Cardiac fibroblast (primary cell): ENCODE results near the gene MEIS3.
A peak's percentile ranks its signal among the peaks of the same experiment; 100 is the strongest.

Source experiments
- DNase-seq, 2 donors: peaks; one replicate each; pipeline versions ENCODE4 v3.0.0 to v3.0.0-alpha.2; 2010; ENCODE audit warnings: low read depth in 2 of 2
- H3K4me3 ChIP-seq, 2 donors: replicated peaks in 1 of 2; 1 replicate in 1 of 2; 2 replicates in 1 of 2; pipeline ENCODE4 v1.5.1; 2011; ENCODE audit warnings: low read depth in 2 of 2, low read length in 2 of 2, mild to moderate bottlenecking in 2 of 2, moderate library complexity in 1 of 2
- TF ChIP-seq, protein P1 (sequence below): IDR thresholded peaks from one replicate; pipeline ENCODE4 v1.5.1; 2011; ENCODE audit warnings: low read depth, mild to moderate bottlenecking, low read length, inconsistent platforms

The MEIS3 gene

DNA sequence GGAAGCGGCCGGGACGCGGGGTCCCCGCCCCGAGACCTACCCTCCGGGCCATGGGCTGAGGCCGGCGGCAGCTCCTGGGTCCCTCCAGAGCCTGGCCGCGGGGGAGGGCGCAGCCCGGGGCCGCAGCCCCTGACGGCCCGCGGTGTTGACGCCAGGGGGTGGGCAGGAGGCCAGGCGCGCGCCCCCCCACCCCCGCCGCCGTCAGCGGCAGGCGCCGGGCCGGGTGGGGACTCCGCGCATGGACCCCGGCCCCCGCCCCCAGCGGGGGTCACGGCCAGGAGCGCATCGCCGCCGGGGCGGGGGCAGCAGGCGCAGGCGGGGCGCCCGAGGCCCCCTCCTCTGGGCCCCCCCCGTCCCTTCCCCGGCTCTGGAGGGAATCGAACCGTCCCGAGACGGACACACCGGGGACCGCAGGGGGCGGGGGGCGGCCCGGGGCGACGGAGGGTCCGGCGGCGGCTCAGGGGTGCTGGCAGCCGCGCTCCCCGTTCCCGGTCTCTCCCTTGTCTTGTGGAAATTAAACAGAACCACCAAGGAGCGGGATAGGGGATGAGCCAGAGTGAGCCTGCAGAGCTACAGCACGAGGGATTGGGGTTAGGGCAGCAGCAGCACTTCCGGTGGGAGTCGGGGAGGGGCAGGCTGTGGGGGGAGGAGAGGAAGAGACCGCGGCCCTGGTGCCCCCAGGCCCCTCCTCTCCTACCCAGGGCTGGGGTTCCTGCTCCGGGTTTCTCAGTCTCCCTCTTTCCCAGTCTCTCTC lies at the start of gene MEIS3:
TSS of gene MEIS3 (minus strand) at position 498 of the 754 bp plus-strand sequence. CDS start at position 52, 446 bp downstream.
- peak within 1 kb of the TSS; percentile 44 to 75 for H3K4me3 ChIP-seq
- TF ChIP-seq, protein P1, sequence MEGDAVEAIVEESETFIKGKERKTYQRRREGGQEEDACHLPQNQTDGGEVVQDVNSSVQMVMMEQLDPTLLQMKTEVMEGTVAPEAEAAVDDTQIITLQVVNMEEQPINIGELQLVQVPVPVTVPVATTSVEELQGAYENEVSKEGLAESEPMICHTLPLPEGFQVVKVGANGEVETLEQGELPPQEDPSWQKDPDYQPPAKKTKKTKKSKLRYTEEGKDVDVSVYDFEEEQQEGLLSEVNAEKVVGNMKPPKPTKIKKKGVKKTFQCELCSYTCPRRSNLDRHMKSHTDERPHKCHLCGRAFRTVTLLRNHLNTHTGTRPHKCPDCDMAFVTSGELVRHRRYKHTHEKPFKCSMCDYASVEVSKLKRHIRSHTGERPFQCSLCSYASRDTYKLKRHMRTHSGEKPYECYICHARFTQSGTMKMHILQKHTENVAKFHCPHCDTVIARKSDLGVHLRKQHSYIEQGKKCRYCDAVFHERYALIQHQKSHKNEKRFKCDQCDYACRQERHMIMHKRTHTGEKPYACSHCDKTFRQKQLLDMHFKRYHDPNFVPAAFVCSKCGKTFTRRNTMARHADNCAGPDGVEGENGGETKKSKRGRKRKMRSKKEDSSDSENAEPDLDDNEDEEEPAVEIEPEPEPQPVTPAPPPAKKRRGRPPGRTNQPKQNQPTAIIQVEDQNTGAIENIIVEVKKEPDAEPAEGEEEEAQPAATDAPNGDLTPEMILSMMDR, result no peak
- DNase-seq, result no peak

DNA sequence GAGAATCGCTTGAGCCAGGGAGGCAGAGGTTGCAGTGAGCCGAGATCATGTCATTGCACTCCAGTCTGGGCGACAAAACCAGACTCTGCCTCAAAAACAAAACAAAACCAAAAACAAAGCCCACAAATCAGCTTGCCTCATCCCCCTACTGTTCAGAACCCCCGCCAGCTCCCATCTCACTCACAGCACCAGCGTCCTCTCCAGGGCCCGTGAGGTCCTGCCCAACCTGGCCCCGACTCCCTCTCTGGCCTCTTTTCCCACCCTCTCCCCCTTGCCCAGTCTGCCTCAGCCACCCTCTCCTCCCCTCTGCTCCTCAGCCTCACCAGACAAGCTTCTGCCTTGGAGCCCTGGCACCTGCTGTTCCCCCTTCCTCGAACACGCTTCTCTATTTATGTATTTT lies 48.6 kb upstream of the MEIS3 start:
- DNase-seq, result no peak
- TF ChIP-seq, protein P1, result no peak
- H3K4me3 ChIP-seq, result no peak overlapping the region

GRCh38 chr19:47465957-47466356 lies 46.6 kb upstream of the MEIS3 start:
- TF ChIP-seq, protein P1, result no peak
- no peak overlapping the region for H3K4me3 ChIP-seq
- DNase-seq, result no peak

DNA sequence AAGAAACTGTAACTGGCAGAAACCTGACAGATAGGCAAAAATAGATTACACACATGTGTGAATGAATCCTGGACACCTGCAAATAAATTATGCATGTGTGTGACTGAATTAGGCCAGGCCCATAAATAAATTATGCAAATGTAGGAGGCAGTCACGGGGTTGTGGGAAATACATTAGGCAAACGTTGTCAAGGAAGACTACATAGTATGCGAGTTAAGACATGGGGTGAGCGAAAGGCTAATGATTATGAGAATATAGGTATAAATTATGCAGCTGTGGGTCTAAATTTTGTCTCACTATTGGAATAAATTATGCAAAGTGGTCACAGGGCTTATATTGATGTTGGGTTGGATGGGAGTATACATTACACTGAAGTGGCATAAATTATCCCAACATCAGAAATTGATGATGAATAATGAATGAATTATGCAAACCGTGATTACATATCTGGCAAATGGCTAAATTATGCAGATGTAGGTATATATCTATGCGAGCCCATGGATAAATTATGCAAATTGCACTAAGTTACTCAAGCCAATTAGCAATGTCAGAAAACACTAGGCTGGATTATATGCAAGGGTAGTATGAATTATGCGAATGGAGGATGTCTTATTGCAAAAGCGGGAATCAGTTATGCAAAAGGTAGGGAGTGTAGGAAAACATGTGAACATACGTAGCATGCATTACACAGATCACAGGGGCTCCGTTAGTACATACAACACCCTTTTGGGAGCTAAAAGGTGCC lies 45.5 kb upstream of the MEIS3 start:
- no peak for DNase-seq
- no peak overlapping the region for H3K4me3 ChIP-seq
- TF ChIP-seq, protein P1, result no peak

DNA sequence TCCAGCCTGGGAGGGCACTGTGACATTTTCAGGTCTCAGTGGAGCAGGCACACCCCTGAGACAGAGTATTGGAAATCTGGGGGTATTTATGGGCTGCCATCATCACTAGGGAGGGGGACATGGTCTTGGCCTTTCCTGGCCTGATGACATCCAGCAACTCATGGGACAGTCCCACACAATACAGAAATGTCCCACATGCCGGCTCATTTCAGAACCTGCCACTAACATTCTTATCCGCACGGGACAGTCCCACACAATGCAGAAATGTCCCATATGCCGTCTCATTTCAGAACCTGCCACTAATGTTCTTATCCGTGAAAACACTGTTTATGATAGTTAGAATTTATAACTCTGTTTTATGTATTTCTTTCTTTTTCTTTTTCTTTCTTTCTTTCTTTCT lies 42.5 kb upstream of the MEIS3 start:
- TF ChIP-seq, protein P1, result no peak
- H3K4me3 ChIP-seq, result no peak overlapping the region
- DNase-seq, result no peak

DNA sequence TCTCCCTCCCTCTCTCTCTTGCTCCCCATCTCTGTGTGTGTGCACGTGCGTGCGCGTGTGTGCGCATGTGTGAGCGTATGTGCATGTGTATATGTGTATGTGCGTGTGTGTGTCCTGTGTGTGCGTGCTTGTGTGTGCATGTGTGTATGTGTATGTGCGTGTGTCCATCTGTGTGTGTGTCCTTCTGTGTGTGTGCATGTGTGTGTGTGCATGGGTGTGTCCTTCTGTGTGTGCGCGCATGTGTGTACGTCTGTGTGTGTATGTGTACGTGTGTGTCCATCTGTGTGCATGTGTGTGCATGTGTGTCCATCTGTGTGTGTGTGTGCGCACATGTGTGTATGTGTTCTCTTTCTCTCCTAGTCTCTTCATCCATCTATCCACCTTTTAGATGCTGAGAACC lies 40.1 kb upstream of the MEIS3 start:
- H3K4me3 ChIP-seq, result no peak overlapping the region
- TF ChIP-seq, protein P1, result no peak
- no peak for DNase-seq
